Measurements from ENCODE around the gene DQX1. TPM values are rescaled to one million over a fixed set of nuclear protein-coding genes. Genes with fewer than 3 reads are reported as not detected.
A peak's percentile ranks its signal among the peaks of the same experiment; 100 is the strongest.

DQX1 gene
- total RNA-seq, 2 donors from 2014 or later, result 2.0 TPM; not detected in 1

- ATAC-seq (peak; percentile 7), DNase-seq (peak in 1 of 4 donors; percentile 35)
- intact Hi-C loops (cut with DNase I), result no loop called here
- Histone ChIP-seq H3K36me3 (replicated peaks in 1 of 2; ENCODE audit: insufficient read depth in 1 of 2, low read depth in 2 of 2) (no peaks in the 10 kb centered on the region), H3K4me3 (peak overlapping the region; percentile 53 to 65), H3K4me1 (peaks cover 43% of the 10 kb centered on the region), H3K27ac (peak overlapping the region; percentile 96 to 99 (median 98)), H3K27me3 (peaks cover 0 to 14% of the 10 kb centered on the region in 2 donors), H3K9me3 (no peaks in the 10 kb centered on the region)
- WGBS, 2 donors, result 9 to 25% methylated on average over 14 to 37 of the region's 38 CpGs
- TF ChIP-seq CTCF (IDR thresholded peaks at IDR 0.05) (no peak), POLR2A (IDR thresholded peaks at IDR 0.05) (no peak)
Measured at GRCh38 chr2:74507926-74508520, 18.0 kb downstream of the DQX1 start.

- intact Hi-C loops (cut with DNase I), result no loop called here
- peaks cover 0 to 9% of the 10 kb centered on the region in 2 donors for H3K27me3 ChIP-seq
- TF ChIP-seq CTCF (IDR thresholded peaks at IDR 0.05), result peak in 4 of 7 experiments; percentile 25 to 36 (median 32)
- TF ChIP-seq POLR2A (IDR thresholded peaks at IDR 0.05), result peak in 2 of 3 donors; percentile 73 to 81
Measured at GRCh38 chr2:74507145-74507925, 18.7 kb downstream of the DQX1 start, which contains the start of gene PCGF1. PCGF1 (minus strand) TSS chr2:74507695; CDS start chr2:74507668, 27 bp downstream.

GRCh38 chr2:74505448-74506246 lies 20.4 kb downstream of the DQX1 start:
- intact Hi-C loops (cut with DNase I), result no loop called here
- TF ChIP-seq POLR2A (IDR thresholded peaks at IDR 0.05) (no peak), CTCF (IDR thresholded peaks at IDR 0.05) (no peak)
- Histone ChIP-seq H3K36me3 (replicated peaks in 1 of 2; ENCODE audit: insufficient read depth in 1 of 2, low read depth in 2 of 2) (no peaks in the 10 kb centered on the region), H3K27me3 (peaks cover 0 to 2% of the 10 kb centered on the region in 2 donors), H3K27ac (no peak overlapping the region), H3K4me1 (peaks cover 55% of the 10 kb centered on the region), H3K4me3 (no peak overlapping the region), H3K9me3 (no peaks in the 10 kb centered on the region)
- WGBS, 2 donors, result 91 to 95% methylated on average over 13 to 14 of the region's 14 CpGs
- ATAC-seq, result no peak
- DNase-seq, result no peak

More at GRCh38 chr2:74507145-74507925, 18.7 kb downstream of the DQX1 start, which contains the start of gene PCGF1:
- WGBS, 2 donors, result 0 to 1% methylated on average over 24 to 56 of the region's 56 CpGs
- Histone ChIP-seq H3K9me3 (no peaks in the 10 kb centered on the region), H3K36me3 (replicated peaks in 1 of 2; ENCODE audit: insufficient read depth in 1 of 2, low read depth in 2 of 2) (no peaks in the 10 kb centered on the region), H3K27ac (peak within 1 kb of the TSS; percentile 96 to 99 (median 98)), H3K4me1 (peaks cover 49% of the 10 kb centered on the region), H3K4me3 (peak within 1 kb of the TSS; percentile 53 to 65)
- peak; percentile 98 for ATAC-seq
- DNase-seq, result peak; percentile 100

GRCh38 chr2:74504591-74504990 lies 21.4 kb downstream of the DQX1 start:
- Histone ChIP-seq H3K27ac (no peak overlapping the region), H3K4me3 (no peak overlapping the region), H3K4me1 (peaks cover 58% of the 10 kb centered on the region), H3K27me3 (peaks cover 0 to 4% of the 10 kb centered on the region in 2 donors), H3K9me3 (no peaks in the 10 kb centered on the region), H3K36me3 (replicated peaks in 1 of 2; ENCODE audit: insufficient read depth in 1 of 2, low read depth in 2 of 2) (no peaks in the 10 kb centered on the region)
- DNase-seq, result no peak
- ATAC-seq, result no peak
- TF ChIP-seq CTCF (IDR thresholded peaks at IDR 0.05) (no peak), POLR2A (IDR thresholded peaks at IDR 0.05) (no peak)
- intact Hi-C loops (cut with DNase I), result no loop called here
- 91 to 95% methylated on average over 3 of the region's 3 CpGs for WGBS, 2 donors
